G401.6 (cell line): ENCODE data around the gene TBCEL.
"Not testable (repeated sequence)": the region's sequence is repeated elsewhere in the genome, so short reads cannot be mapped to it uniquely, and the experiment has no call there.

Experiments used
- FAIRE-seq: peaks from 2 replicates; lab custom pipeline; 2012; peaks lifted over from hg19 to GRCh38; lab: Jason Lieb, UNC

TBCEL gene

GRCh38 chr11:121029813-121030445, 6.0 kb downstream of the TBCEL start:
- no peak for FAIRE-seq

- peak; percentile 13 for FAIRE-seq
Observed at GRCh38 chr11:121031167-121031566, 7.3 kb downstream of the TBCEL start.

- not testable (repeated sequence) for FAIRE-seq
Observed at GRCh38 chr11:121031648-121032047, 7.7 kb downstream of the TBCEL start.

DNA sequence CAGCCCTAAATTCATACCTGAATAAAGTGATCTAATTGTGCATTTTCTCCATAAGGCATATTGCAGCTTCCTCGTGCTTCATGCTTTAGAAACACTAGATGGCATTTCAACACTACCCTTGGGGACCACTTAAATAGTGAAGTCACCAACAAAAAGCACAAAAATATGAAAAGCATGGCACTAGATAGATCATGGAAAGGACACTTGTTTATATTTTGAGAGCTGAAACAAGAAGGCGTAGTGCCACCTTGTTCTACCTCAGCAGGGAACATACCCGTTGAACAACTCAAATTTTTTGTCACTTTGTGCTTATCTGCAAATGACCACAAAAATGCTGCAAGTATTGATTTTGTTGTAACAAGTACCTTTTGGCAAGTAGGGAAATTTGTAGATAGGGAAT, 8.6 kb downstream of the TBCEL start:
- FAIRE-seq, result no peak

DNA sequence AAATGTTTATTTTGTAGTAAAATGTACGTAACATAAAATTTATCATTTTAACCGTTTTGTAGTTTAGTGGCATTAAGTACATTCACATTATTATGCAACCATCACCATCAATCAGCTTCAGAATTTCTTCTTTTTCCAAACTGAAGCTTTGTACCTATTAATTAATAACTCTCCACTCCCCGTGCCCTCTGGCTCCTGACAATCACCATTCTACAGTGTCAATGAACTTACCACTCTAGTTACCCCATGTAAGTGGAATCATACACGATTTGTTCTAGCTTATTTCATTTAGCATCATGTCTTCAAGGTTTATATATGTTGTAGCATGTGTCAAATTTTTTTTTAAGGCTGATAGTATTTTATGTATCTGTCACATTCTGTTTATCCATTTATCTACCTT, 9.7 kb downstream of the TBCEL start:
- FAIRE-seq, result no peak

- FAIRE-seq, result no peak
Observed at GRCh38 chr11:121035169-121035755, 11.4 kb downstream of the TBCEL start.

DNA sequence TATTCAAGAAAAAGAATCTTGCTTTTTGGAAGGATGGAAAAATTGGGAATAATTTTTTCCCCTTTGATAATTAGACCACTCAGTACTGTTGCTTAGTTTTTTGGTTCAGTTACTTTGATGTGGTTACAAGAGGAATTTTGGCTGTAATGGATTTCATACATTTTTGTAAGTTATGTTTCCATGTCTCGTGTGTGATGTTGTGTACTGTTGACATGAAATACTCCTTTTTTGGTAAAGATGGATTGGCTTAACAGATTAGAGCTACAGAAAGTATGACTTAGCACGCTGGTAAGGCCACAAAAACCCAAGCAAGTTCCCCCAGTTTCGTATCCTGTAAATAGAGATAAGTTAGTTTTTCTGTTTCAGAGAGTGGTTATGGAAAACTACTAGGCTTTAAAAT, 11.9 kb downstream of the TBCEL start:
- no peak for FAIRE-seq

GRCh38 chr11:121037016-121037415, 13.1 kb downstream of the TBCEL start:
- no peak for FAIRE-seq

- FAIRE-seq, result no peak
Observed at GRCh38 chr11:121038648-121039409, 14.9 kb downstream of the TBCEL start.

- no peak for FAIRE-seq
Observed at GRCh38 chr11:121039971-121040613, 16.2 kb downstream of the TBCEL start.

GRCh38 chr11:121040614-121041002, 16.7 kb downstream of the TBCEL start:
- FAIRE-seq, result no peak

DNA sequence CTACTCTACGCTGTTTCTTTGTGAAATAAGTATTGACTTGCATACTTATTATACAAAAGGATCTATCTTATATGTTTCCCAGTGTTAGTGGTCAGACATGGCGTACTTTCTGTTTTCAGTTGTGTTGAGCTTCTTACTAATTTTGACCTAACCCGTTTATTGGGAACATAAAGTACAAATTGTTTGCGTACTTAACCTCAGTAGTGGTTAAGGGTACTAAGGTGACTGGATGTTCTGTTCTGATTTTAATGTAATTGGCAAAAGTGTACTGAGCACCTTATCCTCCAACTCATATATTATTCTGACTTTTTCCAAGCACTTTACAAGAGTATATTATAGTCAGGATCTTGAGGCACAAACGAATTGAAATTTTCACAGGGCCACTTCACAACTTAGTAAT, 17.2 kb downstream of the TBCEL start:
- no peak for FAIRE-seq

- FAIRE-seq, result no peak
Observed at GRCh38 chr11:121042296-121042695, 18.4 kb downstream of the TBCEL start.

- peak; percentile 60 for FAIRE-seq
Observed at GRCh38 chr11:121047926-121048325, 24.0 kb downstream of the TBCEL start.

GRCh38 chr11:121048464-121049233, 24.7 kb downstream of the TBCEL start:
- no peak for FAIRE-seq

- FAIRE-seq, result no peak
Observed at GRCh38 chr11:121053244-121053643, 29.3 kb downstream of the TBCEL start.

DNA sequence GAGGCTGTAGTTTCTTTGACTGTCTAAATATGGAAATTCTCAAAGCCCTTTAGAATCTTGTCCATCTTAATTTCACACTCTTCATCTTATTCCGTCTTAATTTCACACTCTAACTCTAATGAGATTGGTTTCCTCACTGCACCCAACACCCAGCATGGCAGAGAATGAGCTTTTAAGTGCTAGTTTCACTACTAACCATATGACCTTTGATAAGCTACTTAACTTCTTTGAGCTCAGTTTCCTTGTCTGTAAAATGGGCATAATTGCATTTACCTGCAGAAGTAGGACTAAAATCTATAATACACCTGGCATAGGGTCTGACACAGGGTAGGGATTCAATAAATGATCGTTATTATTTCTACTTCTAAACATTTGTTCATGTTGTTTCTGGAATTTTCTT, 30.4 kb downstream of the TBCEL start:
- no peak for FAIRE-seq

GRCh38 chr11:121055076-121055475, 31.2 kb downstream of the TBCEL start:
- FAIRE-seq, result no peak

DNA sequence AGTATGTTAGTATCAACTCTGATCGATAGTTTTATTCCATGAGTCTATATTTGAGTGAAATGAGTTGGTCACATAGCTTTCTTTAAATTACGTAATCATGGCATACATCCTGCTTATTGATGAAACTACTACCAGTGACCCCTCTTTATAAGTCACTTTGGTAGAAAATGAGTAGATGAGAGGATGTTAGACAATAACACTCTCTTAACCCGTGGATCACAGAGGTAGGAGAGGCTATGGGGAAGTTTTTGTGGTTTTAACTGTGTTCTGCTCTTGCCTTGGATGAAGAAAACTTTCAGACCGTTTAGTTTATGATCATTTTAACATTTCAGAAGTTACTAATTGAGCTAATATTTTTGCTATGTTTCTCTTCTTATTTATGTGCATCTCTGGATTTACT, 34.0 kb downstream of the TBCEL start:
- FAIRE-seq, result no peak

DNA sequence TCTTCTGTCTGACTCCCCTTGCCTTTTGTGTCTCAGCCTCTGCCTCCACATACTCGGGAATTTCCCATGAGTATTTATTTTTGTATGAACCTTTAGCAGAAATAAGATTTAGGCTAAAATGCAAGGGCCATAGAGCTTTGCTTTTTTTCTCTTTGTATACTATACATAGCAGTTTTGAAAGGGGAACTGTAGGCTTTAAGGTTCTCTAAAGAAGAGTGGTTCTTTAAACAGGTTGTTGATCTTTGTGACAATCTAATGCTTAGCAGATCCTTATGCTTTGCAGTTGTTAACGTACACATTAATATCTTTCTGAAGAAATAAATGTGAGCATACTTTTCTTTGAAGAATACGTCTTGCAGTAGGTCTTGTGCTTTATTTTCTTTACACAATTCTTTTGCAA, 35.0 kb downstream of the TBCEL start:
- no peak for FAIRE-seq

DNA sequence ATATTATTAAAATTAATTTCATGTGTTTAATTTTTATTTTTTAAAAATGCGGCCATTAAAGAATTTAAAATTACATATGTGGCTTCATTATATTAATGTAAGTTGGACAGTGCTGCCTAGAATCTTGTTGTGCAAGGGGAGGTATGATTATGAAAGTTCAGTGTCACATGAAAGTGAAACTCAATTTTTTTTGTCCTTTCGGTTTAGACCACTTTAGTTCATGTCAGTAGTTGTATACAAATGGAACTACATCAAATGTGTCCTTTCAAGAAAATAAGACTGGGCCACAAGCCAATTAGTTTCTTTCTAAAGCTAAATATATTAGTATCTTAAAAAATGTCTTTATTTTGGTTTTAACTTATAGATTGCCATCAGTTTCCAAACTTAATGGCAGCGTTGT, 35.7 kb downstream of the TBCEL start:
- no peak for FAIRE-seq

DNA sequence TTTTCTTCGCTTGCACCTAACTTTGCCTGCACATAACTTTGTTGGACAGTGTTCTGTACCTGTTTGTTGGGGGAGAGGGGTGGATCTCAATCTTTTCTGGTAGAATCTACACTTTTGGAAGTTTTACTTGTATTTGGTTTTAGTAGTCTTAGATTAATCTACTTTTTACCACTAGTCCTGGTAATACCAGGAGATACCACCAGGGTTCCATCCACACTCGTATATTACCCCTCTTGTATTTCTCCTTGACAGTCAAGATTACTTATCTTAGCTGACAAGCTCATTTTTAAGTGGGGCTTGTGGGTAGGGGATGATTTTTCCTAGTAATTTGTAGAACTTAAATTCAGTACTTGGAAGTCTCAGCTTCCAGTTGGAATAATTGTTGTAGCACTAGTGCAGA, 39.8 kb downstream of the TBCEL start:
- no peak for FAIRE-seq
